ENCODE data around the gene GUCY2F.

Gene GUCY2F

DNA sequence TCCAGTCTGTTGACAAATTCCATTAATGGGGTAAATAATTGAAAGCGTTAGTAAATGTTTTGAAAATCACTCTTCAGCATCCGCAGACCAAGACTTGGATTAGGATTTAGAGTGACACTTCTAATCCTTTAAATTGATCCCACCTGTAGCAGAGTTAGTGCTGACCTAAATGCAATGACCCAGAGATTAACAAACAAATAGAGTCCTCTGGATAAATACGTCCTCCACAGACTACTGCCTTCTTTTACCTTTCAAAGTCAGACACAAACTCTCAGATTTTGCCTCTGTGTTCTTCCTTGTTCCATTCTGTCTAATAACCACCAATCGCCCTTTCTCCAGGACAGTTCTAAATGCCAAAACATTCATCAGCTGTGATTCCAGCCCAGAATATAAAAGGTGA, at the start of gene GUCY2F:
Gene GUCY2F (minus strand): TSS at position 101 of the 400 bp plus-strand sequence. CDS start 6,150 bp downstream, outside the sequence.
- DNase-seq: no peak

DNA sequence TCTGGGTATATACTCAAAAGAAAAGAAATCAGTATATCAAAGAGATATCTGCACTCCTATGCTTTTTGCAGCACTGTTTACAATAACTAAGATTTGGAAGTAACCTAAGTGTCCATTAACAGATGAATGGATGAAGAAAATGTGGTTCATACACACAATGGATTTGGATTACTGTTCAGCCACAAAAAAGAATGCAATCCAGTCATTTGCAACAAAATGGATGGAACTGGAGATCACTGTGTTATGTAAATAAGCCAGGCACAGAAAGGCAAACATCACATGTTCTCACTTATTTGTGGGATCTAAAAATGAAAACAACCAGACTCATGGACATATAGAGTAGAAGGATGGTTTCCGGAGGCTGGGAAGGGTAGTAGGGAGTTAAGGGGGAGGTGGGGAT, 37.1 kb upstream of the GUCY2F start:
- DNase-seq: no peak

DNA sequence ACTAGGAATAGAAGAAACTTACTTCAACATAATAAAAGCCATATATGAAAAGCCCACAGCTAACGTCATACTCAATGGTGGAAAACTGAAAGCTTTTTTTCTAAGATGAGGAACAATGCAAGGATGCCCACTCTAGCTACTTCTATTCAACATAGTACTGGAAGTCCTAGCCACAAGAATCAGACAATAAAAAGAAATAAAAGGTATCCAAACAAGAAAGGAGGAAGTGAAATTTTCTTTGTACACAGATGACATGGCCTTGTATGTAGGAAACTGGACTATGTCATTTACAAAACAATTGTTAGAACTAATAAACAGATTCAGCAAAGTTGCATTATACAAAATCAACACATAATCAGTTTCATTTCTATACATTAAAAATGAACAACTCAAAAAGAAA, 29.2 kb upstream of the GUCY2F start:
- no peak for DNase-seq

DNA sequence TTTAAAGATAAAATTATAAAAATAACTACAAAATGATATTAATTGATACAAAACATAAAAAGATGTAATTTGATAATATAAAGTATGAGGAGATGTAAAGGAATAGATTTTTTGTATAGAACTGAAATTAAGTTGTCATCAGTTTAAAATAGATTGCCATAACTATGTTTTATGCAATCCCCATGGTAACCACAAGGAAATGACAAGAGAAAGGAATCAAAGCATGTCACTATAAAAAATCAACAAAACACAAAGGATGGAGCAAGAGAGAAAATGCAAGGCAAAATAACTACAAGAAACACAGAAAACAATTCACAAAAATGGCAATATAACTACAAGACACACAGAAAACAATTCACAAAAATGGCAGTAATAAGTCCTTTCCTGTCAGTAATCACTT, 27.0 kb upstream of the GUCY2F start:
- DNase-seq: no peak

DNA sequence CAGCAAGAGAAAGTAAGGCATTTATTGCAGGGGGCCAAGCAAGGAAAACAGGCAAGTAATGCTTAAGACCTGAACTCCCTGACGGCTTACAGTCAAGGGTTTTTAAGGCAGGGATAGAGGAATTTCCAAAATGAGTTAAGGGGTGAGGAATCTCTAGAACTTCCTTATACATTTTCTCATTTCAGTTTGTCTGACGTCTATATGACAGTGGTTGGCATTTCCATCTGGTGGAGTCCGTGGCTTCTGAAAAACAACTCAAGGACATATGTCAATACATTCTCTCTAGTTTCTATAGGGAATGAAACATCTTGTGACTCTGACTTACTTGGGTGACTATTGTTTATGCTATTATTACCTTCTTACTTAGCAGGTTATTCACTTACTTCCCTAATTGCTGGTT, 19.3 kb upstream of the GUCY2F start:
- DNase-seq: peak; percentile 65 to 83 (median 78)

DNA sequence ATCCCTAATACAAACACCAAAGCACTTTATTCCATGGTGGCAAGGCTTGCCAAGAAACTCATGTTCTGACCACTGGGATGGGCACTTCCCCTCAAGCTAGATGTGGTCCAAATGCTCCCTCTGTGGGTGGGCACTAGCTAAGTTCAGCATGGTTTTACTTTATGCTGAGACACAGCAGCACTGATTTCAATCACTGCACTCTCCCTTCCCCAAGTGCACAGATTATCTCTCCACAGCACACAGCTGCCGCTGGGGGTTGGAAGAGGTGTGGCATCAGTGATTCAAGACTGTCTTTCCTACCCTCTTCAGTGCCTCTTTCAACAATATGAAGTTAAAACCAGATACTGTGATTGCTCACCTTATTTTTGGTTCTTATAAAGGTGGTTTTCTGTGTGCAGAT, 16.5 kb upstream of the GUCY2F start:
- DNase-seq: no peak

DNA sequence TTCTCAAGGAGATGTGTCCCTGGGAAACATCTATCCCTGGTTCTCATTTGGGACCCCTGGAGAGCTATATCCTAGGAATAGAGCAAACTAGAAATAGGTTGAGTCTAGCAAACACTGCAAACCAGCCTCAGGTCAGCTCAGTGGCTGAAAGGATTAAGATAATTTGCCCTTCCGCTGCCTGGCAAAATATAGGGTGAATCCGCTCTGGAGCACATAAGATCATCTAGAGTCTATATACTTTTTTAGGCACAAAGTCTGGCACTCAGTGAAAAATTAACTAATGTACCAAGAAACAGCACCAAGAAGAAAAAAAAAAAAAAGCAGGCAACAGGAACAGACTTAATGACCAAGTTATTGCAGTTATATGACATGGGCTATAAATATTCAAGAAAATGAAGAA, 7.3 kb upstream of the GUCY2F start:
- no peak for DNase-seq

DNA sequence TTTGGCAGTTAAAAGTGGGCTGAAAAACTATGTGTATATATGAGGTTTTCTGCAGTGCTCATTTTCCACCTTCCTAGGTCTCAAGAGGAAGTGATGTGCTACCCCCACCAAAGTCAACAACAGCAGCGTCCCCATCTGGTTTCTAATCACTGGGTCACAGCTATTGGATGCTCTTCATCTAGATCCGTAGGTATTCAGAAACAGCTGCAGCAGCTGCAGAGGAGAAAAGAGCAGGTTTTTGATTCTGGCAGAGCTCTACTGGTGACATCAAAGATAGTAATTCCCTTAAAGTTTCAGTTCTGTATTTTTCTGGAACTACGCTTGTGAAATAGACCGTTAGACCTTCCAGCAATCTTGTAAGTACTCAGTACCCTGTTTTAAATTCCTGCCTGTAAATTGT, 5.8 kb upstream of the GUCY2F start:
- peak; percentile 45 to 76 (median 74) for DNase-seq

DNA sequence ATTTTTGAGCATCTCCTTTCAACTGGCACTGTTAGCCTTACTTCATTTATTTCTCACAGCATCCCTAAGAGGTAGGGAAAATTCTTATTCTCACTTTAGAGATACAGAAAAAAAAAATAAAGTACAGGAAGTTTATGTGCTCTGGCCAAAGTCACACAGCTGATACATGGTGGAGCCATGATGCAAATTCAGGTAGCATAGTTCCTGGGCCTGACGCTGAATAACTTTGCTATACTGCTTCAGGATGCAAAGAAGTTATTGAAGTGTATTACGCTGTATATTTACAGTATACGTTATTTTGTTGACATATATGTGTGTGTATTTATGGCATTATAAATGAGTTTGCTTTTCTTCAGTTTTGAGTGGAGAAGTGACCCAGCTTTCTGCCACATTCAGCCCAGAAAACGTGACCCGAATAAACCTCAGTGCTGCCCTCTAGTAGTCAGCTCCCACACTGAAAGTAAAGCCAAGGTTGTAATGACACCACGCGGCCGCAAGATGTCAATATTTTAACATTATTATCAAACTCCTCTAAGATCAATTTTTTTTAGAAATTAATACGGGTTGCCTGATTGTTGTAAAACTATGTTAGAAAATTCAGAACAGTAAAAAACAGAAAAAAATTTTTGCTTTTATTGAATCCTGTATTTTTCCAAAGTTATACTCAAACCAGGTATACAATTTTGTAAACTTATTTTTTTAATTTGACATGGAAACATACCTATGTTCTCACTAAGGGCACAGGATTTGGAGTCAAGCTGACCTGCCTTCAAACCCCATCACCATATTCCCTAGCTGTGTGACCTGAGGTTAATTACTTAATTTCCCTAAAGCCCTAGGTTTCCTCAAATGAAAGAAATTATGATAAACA, 3.8 kb upstream of the GUCY2F start:
- peak; percentile 71 to 84 (median 77) for DNase-seq

DNA sequence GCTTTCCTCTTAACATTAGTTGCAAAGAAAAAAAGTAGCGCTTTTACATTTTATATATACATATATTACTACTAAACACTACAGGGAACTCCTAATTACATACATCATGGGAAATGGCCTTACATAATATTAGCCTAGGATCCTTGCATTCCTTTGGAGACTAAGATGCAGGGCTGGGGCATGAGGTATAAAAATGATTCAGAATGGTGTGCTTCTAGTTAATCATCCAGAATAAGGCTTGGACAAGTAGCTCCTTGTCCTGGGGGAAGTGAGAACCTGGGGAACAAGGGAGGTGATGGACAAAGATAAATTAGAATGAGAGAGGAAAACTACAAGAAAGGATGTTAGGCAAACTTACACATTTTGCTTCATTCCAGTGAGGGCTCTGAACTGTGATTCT, 3.0 kb upstream of the GUCY2F start:
- DNase-seq: no peak

DNA sequence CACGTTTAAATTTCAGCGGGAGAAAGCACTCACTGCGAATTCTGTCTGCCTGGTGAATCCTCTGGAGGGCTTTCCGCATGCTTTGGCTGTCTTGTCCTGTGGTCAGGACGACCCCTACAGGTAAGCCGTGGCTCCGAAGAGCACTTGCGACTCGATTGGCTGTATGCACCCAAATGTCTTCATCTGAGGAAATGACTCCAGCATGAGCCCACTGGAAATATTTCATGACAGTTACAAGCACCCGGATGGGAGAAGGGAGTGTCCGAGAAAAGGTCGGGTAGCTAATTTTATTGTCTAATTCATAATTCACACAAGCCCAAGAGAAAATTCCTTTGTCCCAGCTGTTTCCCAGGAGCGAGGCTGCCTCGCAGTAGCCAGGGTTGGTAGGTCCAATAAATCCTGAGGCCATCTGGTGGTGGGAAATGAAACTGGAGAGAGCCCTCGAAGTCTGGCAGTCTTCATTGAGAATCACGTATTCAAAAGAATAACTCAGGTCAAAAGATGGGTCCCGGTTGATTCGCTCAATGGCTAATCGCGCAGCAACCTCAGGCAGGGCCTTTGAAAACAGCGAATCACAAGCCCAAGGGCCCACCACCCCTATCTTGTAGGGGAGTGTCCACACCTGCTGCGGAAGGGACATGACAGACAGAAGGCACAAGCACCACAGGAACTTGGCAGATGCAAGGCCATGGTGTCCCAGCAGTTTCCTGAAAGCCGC, 6.6 kb downstream of the GUCY2F start:
- DNase-seq: peak in 2 of 3 donors; percentile 33 to 34

DNA sequence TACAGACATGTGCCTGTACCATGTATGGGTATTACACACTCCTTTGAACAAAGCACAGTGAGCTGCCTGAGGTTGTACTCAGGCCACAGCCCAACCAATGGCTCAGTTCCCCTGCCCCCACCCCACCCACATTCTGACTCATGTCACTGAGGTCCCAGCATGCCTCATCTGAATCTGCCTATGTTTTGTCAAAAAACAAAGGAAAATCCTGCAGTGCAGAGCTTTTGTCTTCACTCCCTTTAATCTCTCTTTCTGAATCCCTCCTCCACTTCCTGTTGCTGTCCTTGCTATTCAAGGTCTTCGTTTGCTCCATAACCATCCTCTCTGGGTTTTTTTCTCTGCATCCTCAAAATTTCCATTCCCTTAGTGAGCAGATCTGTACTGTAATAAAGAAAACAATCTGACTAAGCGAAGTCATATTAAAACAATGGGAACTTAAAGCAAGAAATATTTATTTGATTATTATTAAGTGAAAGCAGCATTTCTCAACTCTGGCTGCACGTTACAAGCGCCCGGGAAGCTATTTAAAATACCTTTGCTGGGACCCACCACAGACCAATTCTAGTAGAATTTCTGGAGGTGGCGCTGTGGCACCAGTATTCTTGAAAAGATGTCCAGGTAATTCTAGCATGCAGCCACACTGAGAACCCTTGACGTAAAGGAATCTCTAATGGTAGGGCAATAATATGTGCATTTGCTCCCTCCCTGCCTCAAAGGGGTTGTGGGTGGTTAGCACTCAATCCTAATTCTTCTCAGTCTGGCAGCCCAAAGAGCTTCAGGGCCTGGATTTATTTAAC, 8.7 kb downstream of the GUCY2F start:
- DNase-seq: peak; percentile 41 to 60 (median 57)

DNA sequence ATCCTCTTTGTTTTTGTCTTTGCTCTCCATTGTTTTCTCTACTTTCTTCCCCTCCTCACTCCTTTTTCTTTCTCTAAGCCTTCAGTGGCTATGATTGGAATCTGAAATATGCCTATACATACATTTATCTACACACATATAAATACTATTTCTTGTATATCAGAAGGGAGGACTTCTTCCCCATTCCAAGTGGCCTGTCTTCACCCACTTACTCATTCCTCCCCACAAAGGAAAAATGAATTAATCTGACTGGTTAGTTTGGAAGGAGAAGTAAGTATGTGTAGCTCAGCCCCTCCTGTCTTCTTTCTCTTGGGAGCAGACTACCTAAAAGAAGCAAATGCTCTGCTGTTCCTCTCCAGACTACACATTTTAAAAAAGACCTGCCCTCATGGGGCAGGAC, 17.7 kb downstream of the GUCY2F start:
- no peak for DNase-seq

DNA sequence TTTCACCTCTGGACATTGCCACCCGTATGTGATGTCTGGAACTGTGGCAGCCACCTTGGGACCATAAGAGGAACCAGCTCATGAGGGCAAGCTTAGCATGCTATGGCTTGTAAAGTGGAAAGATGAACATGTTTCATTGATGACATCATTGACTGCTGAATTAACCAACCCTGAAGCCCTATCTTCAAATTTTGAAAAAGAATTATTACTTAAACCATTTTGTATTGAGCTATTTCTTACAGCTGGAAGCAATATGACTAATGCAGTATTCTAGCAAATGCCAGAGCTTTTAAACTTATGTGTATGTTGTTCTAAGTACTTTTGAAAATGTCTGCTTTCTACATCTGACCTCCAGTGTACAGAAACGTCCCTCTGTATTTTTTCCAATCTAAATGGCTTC, 18.1 kb downstream of the GUCY2F start:
- DNase-seq: no peak

DNA sequence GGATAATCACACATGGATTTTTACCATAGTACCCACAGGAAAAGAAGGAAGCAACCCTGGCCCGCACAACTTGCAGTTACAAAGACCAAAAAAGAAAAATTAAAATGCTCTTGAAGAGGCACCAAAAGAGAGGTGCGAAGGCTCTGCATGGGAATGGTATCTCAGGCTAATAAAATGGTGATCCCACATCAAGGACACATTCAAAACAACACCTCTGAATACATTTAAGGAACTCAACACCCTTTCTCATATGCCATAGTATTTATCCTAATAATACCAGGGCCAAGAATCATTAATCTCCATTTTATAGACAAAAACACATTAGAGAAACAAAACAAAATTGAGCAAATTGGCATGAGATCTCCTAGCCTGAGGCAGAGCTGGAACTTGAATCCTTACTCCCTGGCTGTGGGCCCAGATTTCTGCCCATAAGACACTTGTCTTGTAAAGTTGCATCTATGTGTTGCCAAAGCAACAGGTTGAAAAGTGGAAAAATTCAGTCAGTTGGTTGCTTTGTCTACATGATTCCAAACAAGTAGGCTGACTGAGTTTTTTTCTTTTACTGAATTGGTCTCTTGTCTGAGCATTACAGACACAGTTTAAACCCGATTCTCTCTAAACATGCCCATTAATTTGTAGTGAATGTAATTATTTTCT, 33.5 kb downstream of the GUCY2F start:
- DNase-seq: no peak

DNA sequence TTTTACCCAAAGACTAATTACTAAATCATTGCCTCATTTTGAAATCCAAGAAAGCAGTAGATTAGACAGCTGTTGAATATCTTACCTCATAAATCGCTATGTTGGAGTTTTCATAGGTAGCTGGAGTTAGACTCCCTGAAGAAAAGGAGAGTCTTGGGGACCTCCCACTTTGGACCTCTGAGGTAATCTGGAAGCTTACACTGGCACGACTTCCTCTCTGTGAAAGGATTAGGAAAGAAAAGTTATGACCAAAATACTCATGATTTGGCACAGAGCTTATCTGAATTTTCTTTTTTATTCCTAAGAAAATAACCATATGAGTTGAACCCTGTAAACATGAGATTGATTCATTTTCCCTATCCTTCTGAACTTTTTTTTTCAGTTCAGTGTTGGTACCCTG, 40.6 kb downstream of the GUCY2F start:
- peak; percentile 49 to 65 (median 64) for DNase-seq

DNA sequence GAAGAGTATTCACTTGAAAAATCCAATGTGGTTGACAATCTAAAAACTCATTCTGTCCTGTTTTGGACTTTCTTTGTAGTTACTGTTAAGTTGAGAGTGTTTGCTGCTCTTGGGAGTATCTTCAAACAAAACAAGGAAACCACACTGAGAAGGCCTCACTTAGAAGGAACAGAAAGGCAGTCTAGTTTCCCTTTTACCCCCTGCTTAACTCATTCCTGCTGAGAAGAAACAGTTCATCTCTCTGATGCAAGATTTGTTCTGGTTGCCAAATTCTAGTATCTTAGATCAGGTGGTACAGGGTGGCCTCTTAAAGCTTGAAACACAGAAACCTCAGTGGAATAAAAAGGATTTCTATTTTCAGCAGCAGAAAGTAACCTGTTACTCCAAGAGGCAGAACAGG, 41.4 kb downstream of the GUCY2F start:
- DNase-seq: peak; percentile 52 to 70 (median 66)

DNA sequence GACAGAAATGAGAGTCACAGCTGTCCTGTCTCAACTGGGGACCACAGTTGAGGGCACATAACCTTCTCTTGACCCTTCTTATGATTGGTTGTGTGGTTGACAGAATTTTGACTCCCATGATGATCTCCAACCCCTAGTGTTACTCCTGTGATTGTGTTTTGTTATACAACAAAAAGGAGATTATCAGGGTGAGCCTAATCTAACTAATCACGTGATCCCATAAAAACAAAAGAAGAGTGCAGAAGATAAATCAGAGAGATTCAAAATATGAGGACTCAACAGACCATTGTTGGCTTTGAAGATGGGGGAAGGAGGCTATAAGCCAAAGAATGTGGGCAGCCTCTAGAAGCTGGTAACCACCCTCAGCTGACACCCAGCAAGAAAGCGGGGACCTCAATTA, 72.7 kb downstream of the GUCY2F start:
- no peak for DNase-seq

DNA sequence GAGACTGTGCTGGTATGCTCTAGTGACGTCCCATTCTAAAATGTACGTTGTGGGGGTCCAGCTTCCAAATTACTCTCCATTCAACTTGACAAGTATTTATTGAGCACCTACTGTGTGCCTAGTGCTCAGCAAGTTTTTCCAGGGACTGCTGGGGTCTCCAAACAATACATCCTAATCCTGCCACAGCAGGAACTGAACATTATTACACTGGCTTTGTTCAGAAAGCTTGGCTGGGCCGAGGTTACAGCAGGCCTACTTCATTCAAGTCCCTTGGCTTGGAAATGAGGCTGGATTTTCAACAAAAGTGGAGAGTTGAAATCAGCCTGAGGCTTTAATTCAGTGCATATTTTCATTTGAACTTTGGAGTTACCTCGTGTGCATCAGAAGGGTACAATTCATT, 78.0 kb downstream of the GUCY2F start:
- no peak for DNase-seq

DNA sequence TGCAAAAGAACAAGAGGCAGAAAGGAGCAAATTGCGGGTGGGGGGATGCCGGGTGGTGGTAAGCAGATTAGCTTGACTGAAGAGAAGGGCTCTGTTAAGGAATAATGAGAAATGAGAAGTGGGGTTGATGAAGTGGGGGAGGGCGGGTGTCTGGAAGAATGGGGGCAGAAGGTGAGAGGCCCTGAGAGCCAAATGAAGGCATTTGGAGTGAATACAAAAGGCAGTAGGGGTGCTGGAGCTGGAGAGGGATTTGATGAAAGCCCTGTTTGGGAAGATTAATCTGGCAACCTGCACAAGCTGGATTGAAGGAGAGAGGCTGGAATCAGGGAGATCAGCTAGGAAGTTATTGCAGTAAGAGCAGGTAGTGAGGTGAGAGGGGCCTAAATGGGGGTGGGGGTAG, 82.1 kb downstream of the GUCY2F start:
- no peak for DNase-seq

DNA sequence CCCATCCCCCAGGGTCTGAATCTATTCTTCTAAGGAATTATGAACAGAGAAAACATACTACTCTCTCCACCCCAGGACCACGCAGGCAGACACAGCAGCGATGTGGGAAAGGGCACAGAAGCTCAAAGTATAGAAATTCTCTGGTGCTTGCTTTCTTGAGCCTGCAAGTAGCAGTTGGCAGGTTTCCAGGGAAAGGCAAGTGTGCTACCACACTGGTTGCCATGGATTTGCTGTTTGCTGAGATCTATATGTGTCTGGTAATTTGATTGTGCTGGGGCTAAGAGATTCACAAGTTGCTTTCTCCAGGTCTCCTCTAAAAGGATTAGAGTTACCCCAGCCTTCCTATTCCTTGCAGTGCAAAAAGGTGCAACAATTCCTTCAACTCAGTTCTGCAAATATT, 83.1 kb downstream of the GUCY2F start:
- DNase-seq: no peak

DNA sequence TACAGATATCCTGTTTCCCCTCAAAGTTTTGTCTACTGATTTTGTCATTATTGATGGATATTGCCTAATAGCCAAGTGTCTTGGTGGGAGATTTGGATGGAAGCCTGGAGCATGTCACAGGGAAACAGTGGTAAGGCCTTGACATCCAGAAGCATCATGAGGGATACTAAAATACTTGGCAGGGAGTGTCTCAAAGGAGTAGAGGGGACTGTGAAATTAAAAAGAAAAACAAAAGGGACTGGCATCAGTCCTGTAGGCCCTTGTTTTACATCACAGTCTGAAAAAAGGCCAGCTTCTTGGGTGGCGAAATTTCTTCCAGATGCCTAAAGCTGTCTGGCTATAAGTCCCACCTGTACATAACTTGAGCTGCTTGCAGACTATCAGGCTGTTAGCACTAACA, 83.8 kb downstream of the GUCY2F start:
- DNase-seq: no peak

DNA sequence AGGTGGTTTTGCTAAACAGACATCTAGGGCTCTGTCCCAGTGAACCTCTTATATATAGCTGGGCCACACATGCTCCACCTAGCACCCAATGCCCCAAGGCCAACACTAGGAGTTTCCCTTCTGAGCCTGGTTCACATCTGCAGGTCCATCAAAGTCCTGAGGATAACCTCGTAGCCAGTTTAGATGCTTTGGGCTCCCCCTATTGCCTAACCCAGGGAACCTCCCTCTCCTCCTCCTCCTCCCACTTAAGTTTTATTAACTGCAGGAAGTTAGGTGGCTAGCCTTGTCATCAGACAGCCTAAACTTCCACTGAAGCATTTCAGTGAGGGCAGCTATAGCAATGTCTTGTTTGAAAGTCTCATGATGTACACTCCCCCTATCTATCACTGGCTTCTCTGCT, 88.0 kb downstream of the GUCY2F start:
- DNase-seq: peak in 2 of 3 donors; percentile 19 to 20

Measured in suppressor macrophage treated with lipopolysaccharide for 1 hour (primary cell).